ENCODE data around the gene ZMYND12. TPM values are rescaled to one million over a fixed set of nuclear protein-coding genes. Genes with fewer than 3 reads are reported as not detected.

The ZMYND12 gene
- total RNA-seq, 1 experiment from 2014 or later, result not detected

- 0 out of 2 replicates have a peak, but pooled peaks have one; percentile 29 for ATAC-seq
- Histone ChIP-seq H3K27me3 (ENCODE audit: low read length) (no peaks in the 10 kb centered on the region), H3K9me3 (ENCODE audit: low read length) (no peaks in the 10 kb centered on the region), H3K27ac (ENCODE audit: low read length) (no peak overlapping the region), H4K20me1 (ENCODE audit: low read length) (no peaks in the 10 kb centered on the region), H2AFZ (ENCODE audit: low read length) (no peak overlapping the region), H3F3A (ENCODE audit: low read length, unreplicated experiment) (no peaks in the 10 kb centered on the region), H3K9me2 (replicated peaks; ENCODE audit: low read length) (no peaks in the 10 kb centered on the region), H3K36me3 (ENCODE audit: low read depth, low read length) (0 out of 2 replicates have a peak, but pooled peaks cover 2% of the 10 kb centered on the region), H3K4me3 (ENCODE audit: low read length) (no peak overlapping the region), H3K79me2 (ENCODE audit: low read length) (no peaks in the 10 kb centered on the region), H3K4me2 (ENCODE audit: low read length) (no peak overlapping the region), H3K9ac (ENCODE audit: low read length) (no peak overlapping the region), H3K4me1 (ENCODE audit: insufficient read depth, low read length) (no peaks in the 10 kb centered on the region)
- TF ChIP-seq CTCF (conservative IDR thresholded peaks at IDR 0.05; ENCODE audit: low read depth, low read length) (peak; percentile 43; the same call in 1 of the 2 replicates), EZH2phosphoT487 (IDR thresholded peaks at IDR 0.05; ENCODE audit: borderline replicate concordance, low read length) (no peak)
- DNase-seq, result peak; percentile 23
- CTCF ChIA-PET, result interaction anchor here (0.5 kb wide), 1 partner anchor 237 kb away, joined by 3 read pairs; no protein-coding TSS in a partner anchor
- no TSS peak for BruUV-seq (replicated peaks)
- POLR2A ChIA-PET (ENCODE audit: unreplicated experiment), result interaction anchor here (0.5 kb wide), 1 partner anchor 137 kb away, joined by 5 read pairs; no protein-coding TSS in a partner anchor
- intact Hi-C loops (cut with micrococcal nuclease), result no loop called here
Measured at GRCh38 chr1:42403880-42404400, 51.9 kb downstream of the ZMYND12 start.

DNA sequence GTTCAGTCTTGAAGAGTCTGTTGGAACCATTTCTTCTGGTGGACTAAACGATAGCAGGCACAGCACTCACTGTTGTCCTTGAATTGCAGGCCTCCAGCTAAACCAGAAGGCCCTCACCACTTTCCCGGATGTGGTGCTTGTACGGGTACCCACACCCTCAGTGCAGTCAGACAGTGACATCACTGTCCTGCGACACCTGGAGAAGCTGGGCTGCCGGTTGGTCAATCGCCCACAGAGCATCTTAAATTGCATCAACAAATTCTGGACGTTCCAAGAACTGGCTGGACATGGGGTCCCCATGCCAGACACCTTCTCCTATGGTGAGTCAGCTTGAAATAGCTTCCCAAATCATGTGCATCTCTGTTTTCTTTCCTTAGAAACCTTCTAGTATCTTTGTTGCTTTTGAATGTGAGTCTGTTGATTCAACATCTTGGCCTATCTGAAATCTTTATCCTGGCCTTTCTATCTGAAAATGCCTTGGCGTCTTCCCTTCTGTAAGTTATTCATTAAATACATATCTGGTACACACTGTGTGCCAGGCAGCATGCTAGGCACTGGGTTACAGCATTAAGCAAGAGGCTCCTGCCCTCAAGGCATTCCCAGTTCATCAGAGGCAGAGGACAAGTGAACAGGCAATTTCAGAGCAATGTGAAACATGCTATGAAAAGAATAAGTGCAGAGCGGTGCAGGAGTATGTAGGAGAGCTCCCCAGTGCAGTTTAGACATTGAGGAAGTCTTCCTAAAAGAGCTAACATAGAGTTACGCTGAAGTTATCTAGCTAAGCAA, 56.3 kb downstream of the ZMYND12 start:
- CTCF ChIA-PET, result no interaction called here

More for the DNA sequence above, 56.3 kb downstream of the ZMYND12 start:
- no peaks in the 10 kb centered on the region for H3K9me2 ChIP-seq (replicated peaks; ENCODE audit: low read length)
- DNase-seq, result no peak
- no peaks in the 10 kb centered on the region for H3K79me2 ChIP-seq (ENCODE audit: low read length)
- ATAC-seq, result no peak
- intact Hi-C loops (cut with micrococcal nuclease), result no loop called here
- H3K36me3 ChIP-seq (ENCODE audit: low read depth, low read length), result no peaks in the 10 kb centered on the region
- POLR2A ChIA-PET (ENCODE audit: unreplicated experiment), result no interaction called here
- H3K4me2 ChIP-seq (ENCODE audit: low read length), result no peak overlapping the region
- no peak for TF ChIP-seq EZH2 (IDR thresholded peaks at IDR 0.05; ENCODE audit: low read length, unreplicated experiment)
- no peak for TF ChIP-seq EZH2phosphoT487 (IDR thresholded peaks at IDR 0.05; ENCODE audit: borderline replicate concordance, low read length)
- TF ChIP-seq CTCF (conservative IDR thresholded peaks at IDR 0.05; ENCODE audit: low read depth, low read length), result no peak
- no peaks in the 10 kb centered on the region for H4K20me1 ChIP-seq (ENCODE audit: low read length)
- H2AFZ ChIP-seq (ENCODE audit: low read length), result no peak overlapping the region
- H3F3A ChIP-seq (ENCODE audit: low read length, unreplicated experiment), result no peaks in the 10 kb centered on the region
- no peaks in the 10 kb centered on the region for H3K27me3 ChIP-seq (ENCODE audit: low read length)
- no peak overlapping the region for H3K27ac ChIP-seq (ENCODE audit: low read length)
- no peak overlapping the region for H3K9ac ChIP-seq (ENCODE audit: low read length)
- BruUV-seq (replicated peaks), result no TSS peak
- H3K9me3 ChIP-seq (ENCODE audit: low read length), result no peaks in the 10 kb centered on the region
- H3K4me1 ChIP-seq (ENCODE audit: insufficient read depth, low read length), result no peaks in the 10 kb centered on the region
- H3K4me3 ChIP-seq (ENCODE audit: low read length), result no peak overlapping the region
